ENCODE results near the gene TRIO.

Gene TRIO

DNA sequence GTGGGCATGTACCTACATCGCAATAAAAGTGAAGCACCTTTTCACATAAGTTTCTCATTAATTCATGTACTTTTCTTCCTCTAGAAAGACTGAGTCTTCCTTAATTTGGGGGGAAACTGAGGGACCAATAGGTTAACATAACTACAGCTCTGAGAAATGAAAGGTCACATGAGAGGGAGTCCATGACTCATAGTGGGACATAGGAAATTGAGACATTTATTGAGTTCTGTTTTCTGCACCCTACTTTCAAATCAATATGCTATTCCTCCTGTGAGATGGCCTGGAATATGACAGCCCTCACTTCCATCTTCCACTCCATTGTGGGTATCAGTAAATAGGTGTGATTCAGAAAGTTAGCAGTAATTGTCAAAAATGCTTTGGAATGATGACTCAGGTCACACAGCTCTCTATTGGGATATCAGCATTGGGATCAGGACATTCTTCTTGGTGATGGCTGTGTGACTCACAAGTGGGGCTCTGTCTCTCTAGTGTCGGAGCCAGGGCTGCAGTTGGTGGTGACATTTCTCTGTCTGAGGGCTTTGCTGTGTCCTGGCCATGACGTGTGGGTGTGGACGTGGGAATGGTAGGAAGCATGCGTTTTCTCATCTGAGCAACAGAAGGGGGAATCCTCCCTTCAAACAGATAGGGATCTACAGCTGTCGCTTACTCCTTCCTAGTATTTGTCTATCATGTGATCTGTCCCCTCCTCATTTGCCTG is 125.0 kb downstream of the TRIO start:
- DNase-seq (ENCODE audit: extremely low read depth, low read depth) = no peak
- TF ChIP-seq, protein P1, sequence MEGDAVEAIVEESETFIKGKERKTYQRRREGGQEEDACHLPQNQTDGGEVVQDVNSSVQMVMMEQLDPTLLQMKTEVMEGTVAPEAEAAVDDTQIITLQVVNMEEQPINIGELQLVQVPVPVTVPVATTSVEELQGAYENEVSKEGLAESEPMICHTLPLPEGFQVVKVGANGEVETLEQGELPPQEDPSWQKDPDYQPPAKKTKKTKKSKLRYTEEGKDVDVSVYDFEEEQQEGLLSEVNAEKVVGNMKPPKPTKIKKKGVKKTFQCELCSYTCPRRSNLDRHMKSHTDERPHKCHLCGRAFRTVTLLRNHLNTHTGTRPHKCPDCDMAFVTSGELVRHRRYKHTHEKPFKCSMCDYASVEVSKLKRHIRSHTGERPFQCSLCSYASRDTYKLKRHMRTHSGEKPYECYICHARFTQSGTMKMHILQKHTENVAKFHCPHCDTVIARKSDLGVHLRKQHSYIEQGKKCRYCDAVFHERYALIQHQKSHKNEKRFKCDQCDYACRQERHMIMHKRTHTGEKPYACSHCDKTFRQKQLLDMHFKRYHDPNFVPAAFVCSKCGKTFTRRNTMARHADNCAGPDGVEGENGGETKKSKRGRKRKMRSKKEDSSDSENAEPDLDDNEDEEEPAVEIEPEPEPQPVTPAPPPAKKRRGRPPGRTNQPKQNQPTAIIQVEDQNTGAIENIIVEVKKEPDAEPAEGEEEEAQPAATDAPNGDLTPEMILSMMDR (IDR thresholded peaks at IDR 0.05; ENCODE audit: low read depth, low read length) = no peak

DNA sequence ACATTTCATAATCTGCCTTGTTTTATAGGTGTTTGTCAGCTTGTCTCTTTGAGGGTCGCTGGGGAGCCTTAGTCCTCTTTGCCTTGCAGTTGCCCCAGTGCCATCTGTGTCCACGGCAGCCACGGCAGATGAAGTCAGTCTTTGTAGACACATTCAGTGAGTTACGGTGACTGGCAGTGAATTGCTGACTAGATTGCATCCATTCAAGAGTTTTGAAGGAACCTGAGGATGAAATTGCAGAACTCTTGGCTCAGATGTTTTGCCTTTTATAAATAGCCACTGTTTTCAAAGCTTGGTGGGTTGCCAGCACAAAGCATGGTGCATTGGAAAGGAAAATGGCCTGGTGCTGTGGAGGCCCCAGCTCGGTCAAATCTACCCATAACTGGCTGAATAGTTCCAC is 125.6 kb downstream of the TRIO start:
- DNase-seq (ENCODE audit: extremely low read depth, low read depth) = no peak
- TF ChIP-seq, protein P1 (IDR thresholded peaks at IDR 0.05; ENCODE audit: low read depth, low read length) = no peak

DNA sequence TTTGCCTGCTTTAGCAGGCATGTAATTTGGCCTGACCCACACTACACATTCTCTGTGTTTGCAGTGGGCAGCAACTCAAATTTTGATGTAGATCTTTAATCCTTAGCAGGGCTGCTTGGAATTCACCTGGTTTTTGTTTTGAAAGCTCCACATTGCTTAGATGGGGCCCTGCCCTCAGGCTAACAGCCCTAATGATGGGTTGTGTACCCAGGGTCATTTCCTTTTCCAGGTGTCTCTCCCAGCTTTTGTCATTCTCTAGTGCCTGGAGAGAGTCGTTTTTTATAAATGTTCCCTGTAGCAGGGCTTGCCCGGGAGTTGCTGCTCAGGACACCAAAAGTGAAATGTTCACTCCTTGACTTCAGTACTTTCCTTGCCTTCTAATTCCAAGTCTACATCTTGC is 126.3 kb downstream of the TRIO start:
- TF ChIP-seq, protein P1 (IDR thresholded peaks at IDR 0.05; ENCODE audit: low read depth, low read length) = no peak
- no peak for DNase-seq (ENCODE audit: extremely low read depth, low read depth)

DNA sequence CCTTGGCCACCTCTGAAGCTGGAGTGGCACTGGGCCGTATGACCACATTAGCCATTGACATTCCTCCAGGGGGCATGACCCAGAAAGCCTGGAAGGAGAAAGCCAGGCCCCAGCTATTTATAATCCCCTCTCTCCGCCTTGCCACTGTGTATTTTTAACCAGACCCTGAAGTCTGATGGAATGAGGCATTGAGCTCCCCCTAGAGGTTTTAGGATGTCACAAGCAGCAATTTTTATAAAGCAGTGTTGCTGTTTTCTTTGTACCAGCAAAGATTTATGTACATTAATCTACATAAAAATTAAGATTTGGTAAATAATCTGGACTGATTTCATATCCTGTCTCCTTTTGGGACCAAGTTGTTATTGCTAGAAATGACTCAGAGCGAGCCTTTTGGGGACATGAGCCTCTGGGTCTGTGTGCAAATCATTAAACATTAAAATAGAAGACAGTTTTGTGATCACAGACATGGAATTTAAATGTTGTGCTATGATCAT is 127.1 kb downstream of the TRIO start:
- TF ChIP-seq, protein P1 (IDR thresholded peaks at IDR 0.05; ENCODE audit: low read depth, low read length) = peak; percentile 85
- DNase-seq (ENCODE audit: extremely low read depth, low read depth) = no peak

DNA sequence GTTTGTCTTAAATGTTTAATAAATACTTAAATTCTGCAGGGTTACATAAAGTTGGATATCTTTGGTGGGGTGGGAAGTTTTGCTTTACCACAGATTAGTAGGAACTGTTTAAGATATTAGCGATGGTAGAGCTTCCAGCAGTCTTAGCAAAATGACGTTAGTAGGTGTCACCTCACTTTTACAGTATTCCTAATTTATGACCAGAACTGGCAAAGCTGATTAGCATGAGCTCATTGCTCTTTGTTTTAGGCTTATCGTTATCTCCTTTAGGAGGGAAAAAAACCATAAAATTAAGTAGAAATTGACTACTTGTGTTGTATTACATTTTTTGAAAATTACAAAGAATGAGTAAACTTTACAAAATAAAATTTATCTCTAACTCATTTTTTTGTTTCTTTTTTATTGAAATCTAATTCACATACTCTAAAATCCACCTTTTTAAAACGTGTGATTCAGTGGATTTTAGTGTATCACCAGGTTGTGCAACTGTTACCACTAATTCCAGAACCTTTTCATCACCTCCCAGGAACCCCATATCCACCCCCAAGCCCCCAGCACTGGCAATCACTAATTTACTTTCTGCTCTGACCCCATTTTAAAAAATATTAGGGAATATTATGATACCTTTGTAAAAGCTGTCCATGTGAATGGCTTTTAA is 129.5 kb downstream of the TRIO start:
- TF ChIP-seq, protein P1 (IDR thresholded peaks at IDR 0.05; ENCODE audit: low read depth, low read length) = no peak
- DNase-seq (ENCODE audit: extremely low read depth, low read depth) = no peak

DNA sequence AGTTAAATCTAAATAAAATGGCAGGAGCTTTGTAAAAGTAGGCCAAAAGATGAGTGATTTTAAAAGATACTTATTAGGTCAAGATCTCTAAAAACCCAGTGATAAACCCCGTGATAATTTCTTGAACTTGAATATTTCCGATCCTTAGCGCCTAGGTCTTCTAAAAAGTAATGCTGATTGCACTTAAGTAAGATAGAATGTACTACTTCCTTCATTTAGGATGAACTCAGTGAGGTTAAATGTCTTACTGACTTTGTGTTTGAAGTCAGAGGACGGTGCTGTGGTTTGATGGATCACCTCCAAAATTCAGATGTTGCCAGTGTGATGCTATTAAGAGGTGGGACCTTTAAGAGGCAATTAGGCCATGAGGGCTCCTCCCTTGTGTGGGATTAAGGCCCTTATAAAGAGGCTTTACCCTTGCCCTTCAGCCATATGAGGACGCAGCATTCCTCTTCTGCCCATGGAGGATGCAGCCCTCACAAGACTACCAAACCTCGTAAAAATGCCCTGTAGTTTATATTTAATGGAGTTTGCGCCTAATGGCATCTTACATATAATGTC is 130.1 kb downstream of the TRIO start:
- TF ChIP-seq, protein P1 (IDR thresholded peaks at IDR 0.05; ENCODE audit: low read depth, low read length) = no peak
- DNase-seq (ENCODE audit: extremely low read depth, low read depth) = no peak

DNA sequence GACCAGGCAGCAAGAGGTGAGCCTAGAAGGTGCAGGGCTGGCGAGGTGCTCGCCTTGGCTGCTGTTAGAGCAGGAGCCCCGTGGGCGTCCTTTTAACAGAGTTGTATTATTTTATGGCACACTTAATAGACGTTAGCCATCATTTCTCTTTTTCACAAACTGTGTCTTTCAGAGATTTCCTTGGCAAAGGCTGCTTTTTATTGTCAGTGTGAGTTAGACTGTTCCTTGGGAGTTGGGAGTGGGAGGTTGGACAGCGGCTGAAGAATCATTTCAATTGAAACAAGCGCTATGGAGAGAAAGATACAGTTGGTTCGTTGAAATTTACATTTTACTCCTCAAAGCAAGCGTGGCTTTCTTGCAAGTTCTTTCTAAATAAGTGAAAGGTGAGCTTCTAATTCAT is 133.2 kb downstream of the TRIO start:
- TF ChIP-seq, protein P1 (IDR thresholded peaks at IDR 0.05; ENCODE audit: low read depth, low read length) = no peak
- no peak for DNase-seq (ENCODE audit: extremely low read depth, low read depth)

Data from AG09319 (cell line).